Thoracic aorta (tissue), 2 donors: ENCODE measurements around the gene RNF168. TPM values are rescaled to one million over a fixed set of nuclear protein-coding genes. Genes with fewer than 3 reads are reported as not detected.
"Not testable (repeated sequence)": the region's sequence is repeated elsewhere in the genome, so short reads cannot be mapped to it uniquely, and the experiment has no call there.

Experiments
- ATAC-seq: fragments of 150-250 bp; one replicate; pipeline ENCODE4 v1.8.0; 2017; ENCODE audit warnings: low read depth; ENCODE audit not compliant: insufficient number of reproducible peaks, low FRiP score
- DNase-seq: peaks from one replicate; pipeline ENCODE4 v3.0.0-alpha.2; 2020; ENCODE audit warnings: low spot score
- H3K27ac ChIP-seq, 2 donors: fragments of 200-600 bp; sonication (generic); 1 replicate in 1 of 2; 2 replicates in 1 of 2; pipeline ENCODE4 v1.5.1; 2016; ENCODE audit warnings: mild to moderate bottlenecking in 2 of 2, moderate library complexity in 2 of 2
- H3K27me3 ChIP-seq: fragments of 200-600 bp; sonication (generic); replicated peaks from 2 replicates; pipeline ENCODE4 v1.6.0; 2016; ENCODE audit warnings: mild to moderate bottlenecking; ENCODE audit not compliant: insufficient read depth
- H3K36me3 ChIP-seq: fragments of 200-600 bp; sonication (generic); one replicate; pipeline ENCODE4 v1.5.1; 2016
- H3K4me1 ChIP-seq, 2 donors: fragments of 200-600 bp; sonication (generic); 1 replicate in 1 of 2; 2 replicates in 1 of 2; pipeline versions ENCODE4 v1.5.1 to v1.6.0; 2016; ENCODE audit warnings: low read depth in 2 of 2, mild to moderate bottlenecking in 1 of 2; ENCODE audit not compliant: control insufficient read depth in 1 of 2
- H3K4me3 ChIP-seq: fragments of 200-600 bp; sonication (generic); 2 replicates; pipeline ENCODE4 v1.5.1; 2016; ENCODE audit warnings: mild to moderate bottlenecking
- H3K9me3 ChIP-seq: fragments of 200-600 bp; sonication (generic); 2 replicates; pipeline ENCODE4 v1.5.1; 2016
- total RNA-seq, 2 donors: library from RNA; depleted of rRNA; stranded (reverse); fragments of >200 nt; gene quantifications; one replicate each; pipeline versions ENCODE4 v1.1.0 to v1.2.3, GENCODE V29; 2016
- TF ChIP-seq, protein P1 (sequence below): fragments of 200-600 bp; sonication (generic); IDR thresholded peaks from one replicate; pipeline ENCODE4 v1.5.1; 2019; ENCODE audit warnings: antibody characterized with exemption

Gene RNF168
- total RNA-seq, 2 donors from 2014 or later: 24.0 to 30.8 TPM

DNA sequence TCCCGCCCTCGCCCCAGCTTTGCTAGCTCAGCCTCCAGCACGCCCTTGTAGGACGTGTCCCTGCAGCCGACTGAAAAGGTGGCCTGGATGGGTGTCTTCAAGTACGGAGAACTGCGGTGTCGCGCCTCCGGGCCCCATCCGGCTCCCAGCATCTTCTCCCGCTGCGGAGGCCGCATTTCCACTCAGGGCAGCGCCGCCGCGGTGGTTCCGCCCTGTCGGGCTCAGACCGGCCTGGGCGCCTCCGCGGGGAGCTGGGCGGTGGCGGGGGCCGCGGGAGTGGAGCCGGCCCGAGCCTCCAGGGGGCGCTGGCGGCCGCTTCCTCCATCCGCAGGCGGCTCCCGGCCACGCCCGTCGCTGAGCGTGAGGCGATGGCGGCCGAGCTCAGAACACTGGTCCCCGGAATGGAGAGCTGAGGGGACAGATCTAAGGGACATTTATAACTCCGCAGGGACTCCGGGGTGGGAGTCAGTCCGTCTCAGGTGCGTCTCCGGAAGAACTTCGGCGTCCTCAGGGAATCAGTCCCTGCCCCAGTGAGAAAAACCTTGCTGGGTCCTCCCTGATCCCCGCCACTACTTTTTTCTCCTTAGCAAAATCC lies 25.2 kb upstream of the RNF168 start:
- Histone ChIP-seq H3K4me3 (peak overlapping the region; percentile 65), H3K27ac (no peak overlapping the region), H3K27me3 (no peaks in the 10 kb centered on the region), H3K36me3 (no peaks in the 10 kb centered on the region), H3K4me1 (peaks cover 0 to 5% of the 10 kb centered on the region in 2 donors), H3K9me3 (no peaks in the 10 kb centered on the region)
- TF ChIP-seq, protein P1, sequence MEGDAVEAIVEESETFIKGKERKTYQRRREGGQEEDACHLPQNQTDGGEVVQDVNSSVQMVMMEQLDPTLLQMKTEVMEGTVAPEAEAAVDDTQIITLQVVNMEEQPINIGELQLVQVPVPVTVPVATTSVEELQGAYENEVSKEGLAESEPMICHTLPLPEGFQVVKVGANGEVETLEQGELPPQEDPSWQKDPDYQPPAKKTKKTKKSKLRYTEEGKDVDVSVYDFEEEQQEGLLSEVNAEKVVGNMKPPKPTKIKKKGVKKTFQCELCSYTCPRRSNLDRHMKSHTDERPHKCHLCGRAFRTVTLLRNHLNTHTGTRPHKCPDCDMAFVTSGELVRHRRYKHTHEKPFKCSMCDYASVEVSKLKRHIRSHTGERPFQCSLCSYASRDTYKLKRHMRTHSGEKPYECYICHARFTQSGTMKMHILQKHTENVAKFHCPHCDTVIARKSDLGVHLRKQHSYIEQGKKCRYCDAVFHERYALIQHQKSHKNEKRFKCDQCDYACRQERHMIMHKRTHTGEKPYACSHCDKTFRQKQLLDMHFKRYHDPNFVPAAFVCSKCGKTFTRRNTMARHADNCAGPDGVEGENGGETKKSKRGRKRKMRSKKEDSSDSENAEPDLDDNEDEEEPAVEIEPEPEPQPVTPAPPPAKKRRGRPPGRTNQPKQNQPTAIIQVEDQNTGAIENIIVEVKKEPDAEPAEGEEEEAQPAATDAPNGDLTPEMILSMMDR: peak; percentile 78
- no peak for ATAC-seq
- DNase-seq: no peak

DNA sequence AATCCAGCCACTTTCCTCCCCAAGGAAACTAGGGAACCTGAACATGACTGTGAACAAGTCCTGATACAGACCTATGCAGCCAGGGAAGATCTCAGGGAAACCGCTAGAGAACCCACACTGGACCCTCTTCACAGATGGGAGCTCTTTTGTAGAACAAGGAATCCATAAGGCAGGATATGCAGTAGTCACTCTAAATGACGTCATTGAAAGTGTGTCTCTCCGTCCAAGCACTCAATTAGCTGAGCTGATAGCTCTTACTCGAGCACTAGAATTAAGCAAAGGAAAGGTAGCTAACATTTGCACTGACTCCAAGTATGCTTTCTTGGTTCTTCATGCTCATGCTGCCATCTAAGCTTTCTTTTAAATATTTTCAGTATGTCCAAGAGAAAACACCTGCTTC lies 21.6 kb upstream of the RNF168 start:
- Histone ChIP-seq H3K9me3 (peaks cover 3% of the 10 kb centered on the region), H3K27ac (no peak overlapping the region), H3K36me3 (no peaks in the 10 kb centered on the region), H3K27me3 (no peaks in the 10 kb centered on the region), H3K4me3 (no peak overlapping the region), H3K4me1 (peaks cover 0 to 5% of the 10 kb centered on the region in 2 donors)
- ATAC-seq (no peak), DNase-seq (no peak)
- TF ChIP-seq, protein P1: no peak

DNA sequence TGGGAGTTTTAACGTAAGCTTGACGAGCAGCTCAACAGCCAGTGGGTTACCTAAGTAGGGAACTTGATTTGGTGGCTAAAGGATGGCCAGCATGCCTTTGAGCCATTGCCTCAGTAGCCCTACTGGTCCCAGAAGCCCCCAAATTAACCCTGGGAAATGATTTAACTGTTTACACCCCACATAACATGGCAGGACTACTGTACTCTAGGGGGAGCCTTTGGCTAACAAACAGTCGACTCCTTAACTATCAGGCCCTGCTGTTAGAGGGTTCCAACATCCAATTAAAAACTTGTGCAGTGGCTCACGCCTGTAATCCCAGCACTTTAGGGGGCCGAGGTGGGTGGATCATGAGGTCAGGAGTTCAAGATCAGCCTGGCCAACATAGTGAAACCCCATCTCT lies 21.0 kb upstream of the RNF168 start:
- DNase-seq (no peak), ATAC-seq (no peak)
- Histone ChIP-seq H3K4me1 (peaks cover 0 to 5% of the 10 kb centered on the region in 2 donors), H3K27ac (no peak overlapping the region), H3K27me3 (no peaks in the 10 kb centered on the region), H3K36me3 (no peaks in the 10 kb centered on the region), H3K4me3 (no peak overlapping the region), H3K9me3 (peaks cover 9% of the 10 kb centered on the region)
- TF ChIP-seq, protein P1: no peak

DNA sequence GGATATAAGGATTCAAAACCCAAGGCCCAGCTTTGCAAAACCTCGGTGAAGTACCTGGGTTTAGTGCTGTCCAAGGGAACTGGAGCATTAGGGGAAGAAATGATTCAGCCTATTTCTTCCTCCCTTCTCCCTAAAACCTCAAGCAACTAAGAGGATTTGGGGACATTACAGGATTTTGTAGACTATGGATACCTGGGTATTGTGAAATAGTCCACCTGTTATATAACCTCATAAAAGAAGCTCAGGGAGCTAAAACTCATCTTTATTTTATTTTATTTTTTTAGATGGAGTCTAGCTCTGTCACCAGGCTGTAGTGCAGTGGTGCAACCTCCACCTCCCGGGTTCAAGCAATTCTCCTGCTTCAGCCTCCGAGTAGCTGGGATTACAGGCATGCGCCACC lies 20.3 kb upstream of the RNF168 start:
- no peak overlapping the region for H3K4me3 ChIP-seq
- no peak overlapping the region for H3K27ac ChIP-seq
- ATAC-seq (no peak), DNase-seq (no peak)
- TF ChIP-seq, protein P1: no peak
- peaks cover 0 to 2% of the 10 kb centered on the region in 2 donors for H3K4me1 ChIP-seq
- peaks cover 15% of the 10 kb centered on the region for H3K9me3 ChIP-seq
- no peaks in the 10 kb centered on the region for H3K36me3 ChIP-seq
- H3K27me3 ChIP-seq: no peaks in the 10 kb centered on the region

DNA sequence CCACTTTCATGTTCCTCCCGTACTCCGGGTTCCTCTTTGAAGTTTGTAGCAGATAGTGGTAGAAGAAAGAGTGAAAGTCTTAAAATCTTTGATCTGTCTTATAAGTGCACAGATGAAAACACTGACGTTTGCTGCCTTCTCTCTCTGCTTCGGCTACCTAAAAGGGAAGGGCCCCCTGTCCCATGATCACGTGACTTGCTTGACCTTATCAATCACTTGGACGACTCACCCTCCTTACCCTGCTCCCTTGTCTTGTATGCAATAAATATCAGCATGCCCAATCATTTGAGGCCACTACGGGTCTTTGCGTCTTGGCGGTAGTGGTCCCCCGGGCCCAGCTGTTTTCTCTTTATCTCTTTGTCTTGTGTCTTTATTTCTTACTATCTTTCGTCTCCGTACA lies 17.7 kb upstream of the RNF168 start:
- not testable (repeated sequence) for H3K27ac ChIP-seq, H3K4me1 ChIP-seq, H3K36me3 ChIP-seq, DNase-seq, H3K4me3 ChIP-seq, H3K27me3 ChIP-seq, ATAC-seq
- peaks cover 15% of the 10 kb centered on the region for H3K9me3 ChIP-seq

DNA sequence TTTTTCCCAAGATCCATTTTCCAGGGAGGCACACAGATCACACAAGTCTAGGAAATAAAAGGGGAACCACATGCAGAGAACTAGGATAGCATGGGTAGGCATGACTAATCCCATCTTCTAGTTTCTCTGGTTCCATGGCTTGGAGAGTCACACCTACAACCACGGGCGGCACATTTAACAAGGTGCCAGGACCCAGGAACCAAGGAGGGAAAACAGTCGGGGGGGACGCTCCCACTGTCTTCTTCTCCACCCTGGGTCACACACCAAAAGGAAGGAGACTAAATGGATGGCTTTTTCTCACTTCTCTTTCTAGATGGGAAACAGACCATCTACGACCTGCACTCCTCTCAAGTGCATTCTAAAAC lies 16.1 kb upstream of the RNF168 start:
- TF ChIP-seq, protein P1: no peak
- H3K27me3 ChIP-seq: no peaks in the 10 kb centered on the region
- no peak for DNase-seq
- H3K36me3 ChIP-seq: no peaks in the 10 kb centered on the region
- H3K4me1 ChIP-seq: no peaks in the 10 kb centered on the region
- no peak for ATAC-seq
- H3K4me3 ChIP-seq: no peak overlapping the region
- no peak overlapping the region for H3K27ac ChIP-seq
- peaks cover 15% of the 10 kb centered on the region for H3K9me3 ChIP-seq
